Measurements from ENCODE around the gene DNAJB13.

DNAJB13 gene

DNA sequence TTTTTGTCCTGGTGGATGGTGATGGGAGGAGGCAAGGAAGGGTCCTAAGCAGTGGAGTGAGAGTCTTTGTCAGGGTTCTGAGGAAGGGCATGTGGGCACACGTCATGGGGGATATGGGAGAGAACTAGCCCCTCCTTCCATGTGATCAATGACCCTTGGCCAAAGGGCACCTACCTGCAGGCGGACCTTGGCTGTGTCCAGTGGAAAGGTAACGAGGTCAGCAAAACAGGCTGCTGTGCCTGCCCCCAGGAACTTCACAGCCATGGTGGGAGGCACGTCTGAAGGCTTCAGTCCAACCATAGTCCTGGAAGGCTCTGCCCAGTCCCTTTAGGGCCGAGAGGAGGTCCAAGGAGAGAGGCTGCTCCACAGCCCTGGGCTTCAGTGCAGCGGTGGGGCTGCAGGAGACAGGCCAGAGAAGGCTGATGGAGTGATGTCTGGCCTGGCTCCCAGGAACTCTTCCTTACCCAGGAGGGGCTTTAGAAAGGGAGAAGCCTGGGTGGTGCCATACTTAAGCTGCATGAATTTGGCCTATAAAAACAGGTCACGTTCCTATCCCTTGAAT, 56.0 kb downstream of the DNAJB13 start:
- TF ChIP-seq, protein P1, sequence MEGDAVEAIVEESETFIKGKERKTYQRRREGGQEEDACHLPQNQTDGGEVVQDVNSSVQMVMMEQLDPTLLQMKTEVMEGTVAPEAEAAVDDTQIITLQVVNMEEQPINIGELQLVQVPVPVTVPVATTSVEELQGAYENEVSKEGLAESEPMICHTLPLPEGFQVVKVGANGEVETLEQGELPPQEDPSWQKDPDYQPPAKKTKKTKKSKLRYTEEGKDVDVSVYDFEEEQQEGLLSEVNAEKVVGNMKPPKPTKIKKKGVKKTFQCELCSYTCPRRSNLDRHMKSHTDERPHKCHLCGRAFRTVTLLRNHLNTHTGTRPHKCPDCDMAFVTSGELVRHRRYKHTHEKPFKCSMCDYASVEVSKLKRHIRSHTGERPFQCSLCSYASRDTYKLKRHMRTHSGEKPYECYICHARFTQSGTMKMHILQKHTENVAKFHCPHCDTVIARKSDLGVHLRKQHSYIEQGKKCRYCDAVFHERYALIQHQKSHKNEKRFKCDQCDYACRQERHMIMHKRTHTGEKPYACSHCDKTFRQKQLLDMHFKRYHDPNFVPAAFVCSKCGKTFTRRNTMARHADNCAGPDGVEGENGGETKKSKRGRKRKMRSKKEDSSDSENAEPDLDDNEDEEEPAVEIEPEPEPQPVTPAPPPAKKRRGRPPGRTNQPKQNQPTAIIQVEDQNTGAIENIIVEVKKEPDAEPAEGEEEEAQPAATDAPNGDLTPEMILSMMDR (IDR thresholded peaks at IDR 0.05; ENCODE audit: low read depth, low read length) = no peak

DNA sequence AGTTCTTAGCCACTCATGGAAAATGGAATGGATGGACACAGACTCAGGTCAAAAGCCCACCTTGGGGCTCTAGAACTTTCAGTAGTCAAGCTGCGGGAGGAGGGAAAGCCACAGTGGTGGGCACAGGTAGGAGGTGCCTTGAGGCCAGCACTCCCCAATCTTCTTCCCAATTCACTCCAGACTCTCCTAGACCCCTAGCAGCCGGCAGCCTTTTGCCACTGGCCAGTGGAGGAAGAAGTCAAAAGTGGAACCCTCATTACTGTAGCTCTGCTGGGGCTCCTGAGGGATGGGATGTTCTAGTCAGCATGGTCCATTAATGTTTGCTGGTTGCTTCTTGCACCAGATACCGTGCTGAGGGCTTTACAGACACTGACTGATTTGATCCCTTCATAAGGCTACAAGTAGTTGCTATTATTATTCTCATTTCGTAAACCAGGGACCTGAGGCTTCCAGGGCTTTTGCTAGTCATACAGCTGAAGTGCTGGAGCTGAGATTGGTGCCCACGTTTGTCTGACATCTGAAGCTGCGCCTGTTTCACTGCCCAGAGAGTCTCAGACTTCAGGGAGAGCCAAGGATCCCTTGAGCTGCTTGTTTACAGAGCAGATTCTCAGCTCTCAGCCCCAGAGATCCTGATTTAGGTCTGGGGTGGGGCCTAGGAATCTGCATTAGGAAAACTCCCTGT, 57.0 kb downstream of the DNAJB13 start:
- no peak overlapping the region for H3K4me3 ChIP-seq (ENCODE audit: low read depth, low read length)
- TF ChIP-seq, protein P1 (IDR thresholded peaks at IDR 0.05; ENCODE audit: low read depth, low read length) = no peak

More for the DNA sequence above, 56.0 kb downstream of the DNAJB13 start:
- H3K4me3 ChIP-seq (ENCODE audit: low read depth, low read length) = no peak overlapping the region

DNA sequence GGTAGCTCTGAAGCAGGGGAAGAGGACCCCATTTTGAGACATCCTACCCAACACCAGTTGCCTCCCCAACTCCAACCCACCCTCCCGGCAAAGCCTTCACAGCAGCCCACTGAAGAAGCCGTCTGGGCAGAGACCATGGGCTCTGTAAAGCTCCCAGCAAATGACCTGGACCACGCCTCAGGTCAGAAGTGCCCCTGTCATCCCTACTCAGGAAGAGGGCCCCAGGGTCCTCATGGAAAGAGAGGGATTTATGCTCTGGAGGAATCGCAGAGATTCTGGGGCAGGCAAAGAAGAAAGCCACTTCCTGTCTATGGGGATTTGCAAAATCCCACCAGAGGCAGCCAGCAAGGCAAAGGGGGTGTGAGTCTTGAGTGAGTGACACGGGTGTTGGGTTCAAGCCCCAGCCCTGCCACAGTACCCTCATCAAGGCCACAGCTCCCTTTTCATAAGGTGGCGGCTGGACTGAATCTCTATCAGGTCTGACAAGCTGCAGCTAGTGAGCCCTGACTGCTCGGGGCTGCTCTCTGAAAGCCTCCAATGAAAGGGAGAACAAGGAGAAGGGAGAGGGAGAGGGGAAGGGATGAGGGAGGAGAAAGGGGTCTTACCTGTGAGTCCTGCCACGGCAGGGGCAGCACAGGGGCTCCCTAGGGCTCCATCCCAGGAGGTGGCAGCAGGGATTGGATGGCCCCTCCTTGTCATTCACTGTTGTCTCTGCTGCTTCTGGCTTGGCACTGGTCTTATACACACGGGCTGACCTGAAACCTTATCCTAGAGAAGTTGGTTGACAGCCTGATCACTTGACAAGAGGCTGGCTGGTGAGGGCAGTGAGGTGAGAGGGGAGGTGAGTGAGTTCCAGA, 57.8 kb downstream of the DNAJB13 start, which contains the start of gene UCP3:
Gene UCP3 (minus strand): TSS at position 713 of the 857 bp plus-strand sequence. CDS start 2,043 bp downstream, outside the sequence.
- TF ChIP-seq, protein P1 (IDR thresholded peaks at IDR 0.05; ENCODE audit: low read depth, low read length) = no peak

DNA sequence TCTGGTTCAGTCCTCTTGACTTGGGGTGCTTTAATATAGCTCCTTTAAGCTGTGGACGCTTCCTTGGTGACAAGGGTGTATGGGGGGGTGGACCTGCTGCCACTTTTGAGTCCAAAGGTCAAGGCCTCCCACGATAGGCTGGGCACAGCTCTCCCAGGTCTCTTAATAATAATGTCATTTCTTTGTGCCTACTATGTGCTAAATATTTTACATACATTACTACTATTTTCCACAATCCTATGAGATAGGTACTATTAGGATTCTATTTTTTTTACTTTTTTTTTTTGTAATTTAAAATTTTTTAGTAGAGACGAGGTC, 58.4 kb downstream of the DNAJB13 start:
- TF ChIP-seq, protein P1 (IDR thresholded peaks at IDR 0.05; ENCODE audit: low read depth, low read length) = no peak

More for the DNA sequence above, 57.8 kb downstream of the DNAJB13 start, which contains the start of gene UCP3:
- no peak within 1 kb of the TSS for H3K4me3 ChIP-seq (ENCODE audit: low read depth, low read length)

DNA sequence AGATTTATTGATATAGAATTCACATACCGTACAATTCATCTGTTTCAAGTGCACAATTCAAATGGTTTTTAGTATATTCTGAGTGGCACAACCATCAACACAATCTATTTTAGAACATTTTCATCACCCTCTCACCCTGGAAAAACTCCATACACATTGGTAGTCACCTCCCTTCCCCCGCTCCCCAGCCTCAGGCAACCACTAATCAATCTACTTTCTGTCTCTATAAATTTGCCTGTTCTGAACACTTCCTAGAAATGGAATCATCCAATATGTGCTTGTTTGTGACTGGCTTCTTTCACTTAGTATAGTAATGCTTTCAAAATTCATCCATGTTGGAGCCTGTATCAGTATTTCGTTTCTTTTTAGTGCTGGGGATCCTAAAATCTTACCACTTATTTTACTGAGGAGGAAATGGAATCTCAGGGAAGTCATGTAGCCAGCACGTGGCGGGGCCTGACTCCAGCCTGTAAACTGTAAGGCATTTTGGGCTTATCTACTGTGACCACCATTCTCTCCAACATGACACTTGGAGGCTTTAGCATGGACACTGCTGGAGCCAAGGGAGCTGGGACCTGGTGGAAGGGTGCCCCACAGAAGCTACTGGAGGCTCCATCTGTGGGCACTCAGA, 59.0 kb downstream of the DNAJB13 start:
- TF ChIP-seq, protein P1 (IDR thresholded peaks at IDR 0.05; ENCODE audit: low read depth, low read length) = no peak

More for the DNA sequence above, 58.4 kb downstream of the DNAJB13 start:
- H3K4me3 ChIP-seq (ENCODE audit: low read depth, low read length) = no peak overlapping the region

DNA sequence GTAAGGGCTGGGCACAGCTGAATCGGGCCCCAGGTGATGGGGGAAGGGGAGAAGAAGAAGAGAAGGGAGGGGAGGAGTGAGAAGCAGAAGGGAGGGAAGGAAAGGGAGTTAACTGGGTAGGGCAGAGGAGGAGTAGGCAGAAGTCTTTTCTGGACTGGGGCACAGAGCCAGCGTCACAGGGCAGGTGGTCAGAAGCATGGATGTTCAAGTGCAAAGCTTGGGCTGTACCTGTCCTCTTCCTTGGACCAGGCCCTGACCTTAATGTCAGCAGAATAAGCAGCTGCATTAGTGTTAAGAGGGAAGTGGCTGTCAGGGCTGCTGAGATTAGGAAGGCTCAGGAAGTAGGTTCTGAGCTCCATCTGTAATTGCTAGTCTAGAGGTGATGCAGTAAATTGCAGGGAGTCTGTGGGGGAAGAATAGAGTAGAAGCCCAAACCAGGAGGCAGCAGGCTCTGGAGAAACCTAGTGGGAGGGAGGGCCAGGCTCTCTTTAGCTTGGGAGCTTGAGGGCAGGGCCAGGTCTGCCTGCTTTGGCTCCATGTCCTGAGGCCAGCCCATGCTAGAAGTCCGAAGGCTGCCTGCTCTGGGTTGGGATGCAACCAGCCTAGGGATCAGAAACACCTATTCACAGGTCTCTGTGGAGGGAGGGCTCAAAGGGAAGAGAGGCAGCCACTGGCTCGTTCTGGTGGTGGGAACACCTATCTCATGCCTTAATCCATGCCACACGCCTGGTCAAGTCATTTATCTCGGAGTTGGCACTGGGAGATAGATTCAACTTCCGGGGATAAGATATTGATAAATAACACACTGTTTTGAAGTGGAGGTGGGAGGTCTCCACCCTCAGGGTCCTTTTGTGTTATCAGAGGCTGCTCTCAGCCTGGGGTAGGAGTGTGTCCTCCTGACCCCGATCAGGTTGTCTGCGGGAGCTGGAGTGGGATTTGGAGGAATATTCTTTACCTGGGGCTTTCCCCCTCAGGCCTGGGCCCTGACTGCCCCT, 59.8 kb downstream of the DNAJB13 start:
- TF ChIP-seq, protein P1 (IDR thresholded peaks at IDR 0.05; ENCODE audit: low read depth, low read length) = no peak
- no peak overlapping the region for H3K4me3 ChIP-seq (ENCODE audit: low read depth, low read length)

More for the DNA sequence above, 59.0 kb downstream of the DNAJB13 start:
- H3K4me3 ChIP-seq (ENCODE audit: low read depth, low read length) = no peak overlapping the region

All from WI38 (cell line).